NT2/D1 (cell line): ENCODE results near the gene ITGA5.

Source experiments
- SUZ12 ChIP-seq: IDR thresholded peaks from 2 replicates; pipeline ENCODE4 v1.6.1; 2011; ENCODE audit not compliant: insufficient read length, insufficient read depth; ENCODE audit errors: extremely low read depth
- YY1 ChIP-seq: IDR thresholded peaks from 2 replicates; pipeline ENCODE4 v1.6.1; 2011; ENCODE audit not compliant: insufficient read length, insufficient read depth
- ZNF274 ChIP-seq: IDR thresholded peaks from 2 replicates; pipeline ENCODE4 v1.6.1; 2011; ENCODE audit warnings: mild to moderate bottlenecking, low read depth, low read length

DNA sequence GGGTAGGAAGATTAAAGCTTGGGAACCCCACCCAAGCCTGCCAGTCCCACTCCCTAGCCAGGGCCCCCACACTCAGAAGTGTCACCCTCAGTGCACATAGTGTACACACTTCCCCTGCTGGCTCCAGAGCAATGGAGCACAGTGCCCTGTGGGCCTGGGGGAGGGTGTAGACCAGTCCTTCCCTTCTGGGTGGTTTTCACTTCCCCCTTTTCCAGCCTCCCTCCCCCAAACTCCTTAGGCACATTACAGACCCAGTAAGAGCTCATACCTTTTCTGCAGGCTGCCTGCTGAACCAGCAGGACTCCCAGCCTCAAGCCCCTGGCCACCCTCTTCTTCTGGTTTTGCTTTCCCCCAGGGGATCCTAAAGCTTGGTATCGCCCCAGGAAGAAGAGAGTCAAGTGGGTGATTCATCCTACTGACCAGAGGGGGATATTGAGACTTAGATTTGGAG is 34.5 kb downstream of the ITGA5 start, which contains the start of gene ZNF385A:
- no peak for TF ChIP-seq SUZ12
- TF ChIP-seq YY1 = no peak
- TF ChIP-seq ZNF274 = no peak
